AG04449 (cell line): ENCODE data around the gene FAM222A.

ENCODE experiments used
- CTCF ChIA-PET: fragments of 350-600 bp; formaldehyde crosslinking; extraction: SDS; loops from one replicate; lab custom pipeline; 2021; ENCODE audit warnings: antibody characterized with exemption; lab: Yijun Ruan, JAX
- POLR2A ChIA-PET: fragments of 400-600, 350-600 bp; formaldehyde crosslinking; extraction: SDS; loops from one replicate; lab custom pipeline; 2020; ENCODE audit warnings: antibody characterized with exemption, inconsistent platforms; lab: Yijun Ruan, JAX
- DNase-seq: peaks from one replicate; pipeline ENCODE4 v3.0.0-alpha.2; 2010; ENCODE audit warnings: low read depth, low spot score
- H3K4me3 ChIP-seq: 2 replicates; pipeline ENCODE4 v1.5.1; 2011; ENCODE audit warnings: low read depth, mild to moderate bottlenecking, control low read depth, low read length
- CTCF ChIP-seq: IDR thresholded peaks from one replicate; pipeline ENCODE4 v1.5.1; 2011; ENCODE audit warnings: mild to moderate bottlenecking, moderate library complexity, low read length, control low read depth, inconsistent platforms; ENCODE audit not compliant: insufficient read depth; ENCODE audit errors: missing control alignments

FAM222A gene

GRCh38 chr12:109729371-109729781, 15.8 kb downstream of the FAM222A start:
- ChIA-PET CTCF (no interaction called here), POLR2A (no interaction called here)
- TF ChIP-seq CTCF, result no peak
- H3K4me3 ChIP-seq, result no peak overlapping the region
- DNase-seq, result no peak

GRCh38 chr12:109729801-109730200, 16.2 kb downstream of the FAM222A start:
- ChIA-PET POLR2A (no interaction called here), CTCF (no interaction called here)
- no peak for DNase-seq
- no peak overlapping the region for H3K4me3 ChIP-seq
- TF ChIP-seq CTCF, result no peak

GRCh38 chr12:109730306-109731145, 16.9 kb downstream of the FAM222A start:
- ChIA-PET CTCF (no interaction called here), POLR2A (interaction anchor here (0.6 kb wide), 1 partner anchor 9 kb away, joined by 3 read pairs; no protein-coding TSS in a partner anchor)
- no peak for DNase-seq
- no peak overlapping the region for H3K4me3 ChIP-seq
- no peak for TF ChIP-seq CTCF

- CTCF ChIA-PET, result no interaction called here
- no peak for DNase-seq
- POLR2A ChIA-PET, result no interaction called here
- TF ChIP-seq CTCF, result no peak
- no peak overlapping the region for H3K4me3 ChIP-seq
These were observed 17.7 kb downstream of the FAM222A start for GRCh38 chr12:109731231-109731731.

GRCh38 chr12:109731806-109732205, 18.2 kb downstream of the FAM222A start:
- DNase-seq, result no peak
- POLR2A ChIA-PET, result no interaction called here
- H3K4me3 ChIP-seq, result no peak overlapping the region
- TF ChIP-seq CTCF, result no peak
- CTCF ChIA-PET, result no interaction called here
